Body of pancreas (tissue), 4 donors: ENCODE measurements around the gene GRHL1.

Source experiments
- CTCF ChIP-seq, 7 experiments: fragments of 450-650 bp in 4 of 7; fragments of 200-600 bp in 3 of 7; sonication (generic) in 3 of 7; IDR thresholded peaks; one replicate each; pipeline ENCODE4 v1.5.1; 2016 to 2019; ENCODE audit warnings: antibody characterized with exemption in 7 of 7
- POLR2A ChIP-seq, 3 donors: fragments of 450-650 bp; IDR thresholded peaks; one replicate each; pipeline ENCODE4 v1.6.1; 2016; ENCODE audit warnings: antibody characterized with exemption in 3 of 3, mild to moderate bottlenecking in 2 of 3

- TF ChIP-seq CTCF (IDR thresholded peaks at IDR 0.05) (no peak), POLR2A (IDR thresholded peaks at IDR 0.05) (no peak)
Observed at GRCh38 chr2:9975328-9975727, 23.8 kb downstream of the GRHL1 start.
